Measurements from ENCODE around the gene C4B.
"Not testable (repeated sequence)": the region's sequence is repeated elsewhere in the genome, so short reads cannot be mapped to it uniquely, and the experiment has no call there.

Gene C4B

GRCh38 chr6:32014547-32014946, at the start of gene C4B:
Gene C4B (plus strand): TSS chr6:32014795. CDS start chr6:32014846, 51 bp downstream.
- not testable (repeated sequence) for DNase-seq (ENCODE audit: low spot score)

DNA sequence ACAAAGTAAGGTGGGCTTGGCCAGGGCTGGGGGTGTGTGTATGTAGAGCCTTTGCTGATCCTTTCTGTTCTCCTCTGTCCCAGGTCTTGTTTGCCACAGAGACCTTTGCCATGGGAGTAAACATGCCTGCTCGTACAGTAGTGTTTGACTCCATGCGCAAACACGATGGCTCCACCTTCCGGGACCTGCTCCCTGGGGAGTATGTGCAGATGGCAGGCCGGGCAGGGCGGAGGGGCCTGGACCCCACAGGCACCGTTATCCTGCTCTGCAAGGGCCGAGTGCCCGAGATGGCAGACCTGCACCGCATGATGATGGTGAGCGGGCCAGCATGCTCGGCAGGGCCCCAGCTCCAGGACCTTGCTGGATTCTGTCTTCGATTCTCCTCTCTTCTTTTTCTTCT, 48.9 kb upstream of the C4B start:
- DNase-seq (ENCODE audit: low spot score) = no peak

DNA sequence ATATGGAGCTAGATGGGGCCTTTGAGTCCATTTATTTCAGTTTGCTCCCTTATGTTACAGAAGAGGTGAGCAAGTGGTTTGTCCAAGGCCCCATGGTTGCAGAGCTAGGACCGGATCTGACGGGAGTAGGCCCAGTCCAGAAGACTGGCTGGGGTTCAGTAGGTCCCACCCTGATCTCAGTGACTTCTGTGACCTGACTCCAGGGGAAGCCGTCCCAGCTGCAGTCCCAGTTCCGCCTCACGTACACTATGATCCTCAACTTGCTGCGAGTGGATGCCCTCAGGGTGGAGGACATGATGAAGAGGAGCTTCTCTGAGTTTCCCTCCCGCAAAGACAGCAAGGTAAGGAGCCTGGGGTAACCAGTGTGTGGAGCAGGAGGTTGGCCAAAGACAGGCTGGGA, 48.1 kb upstream of the C4B start:
- DNase-seq (ENCODE audit: low spot score) = no peak

- DNase-seq (ENCODE audit: low spot score) = no peak
Measured at GRCh38 chr6:31966997-31967925, 47.3 kb upstream of the C4B start.

DNA sequence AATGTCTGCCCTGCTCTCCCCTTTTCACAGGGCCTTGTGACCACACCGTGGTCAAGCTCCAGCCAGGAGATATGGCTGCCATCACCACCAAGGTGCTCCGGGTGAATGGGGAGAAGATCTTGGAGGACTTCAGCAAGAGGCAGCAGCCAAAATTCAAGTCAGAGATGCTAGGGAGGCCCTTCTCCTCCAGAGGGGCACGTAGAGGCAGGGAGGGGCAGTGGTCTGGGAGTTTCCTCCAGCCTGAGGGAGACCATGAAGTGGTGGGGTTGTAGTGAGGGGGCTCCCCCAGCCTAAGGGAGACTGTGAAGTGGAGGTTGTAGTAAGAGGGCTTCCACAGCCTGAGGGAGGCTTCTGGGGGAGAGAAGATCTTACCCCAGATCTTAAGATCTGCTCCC, 46.7 kb upstream of the C4B start:
- DNase-seq (ENCODE audit: low spot score) = no peak

GRCh38 chr6:31968326-31968725, 46.3 kb upstream of the C4B start:
- DNase-seq (ENCODE audit: low spot score) = no peak

DNA sequence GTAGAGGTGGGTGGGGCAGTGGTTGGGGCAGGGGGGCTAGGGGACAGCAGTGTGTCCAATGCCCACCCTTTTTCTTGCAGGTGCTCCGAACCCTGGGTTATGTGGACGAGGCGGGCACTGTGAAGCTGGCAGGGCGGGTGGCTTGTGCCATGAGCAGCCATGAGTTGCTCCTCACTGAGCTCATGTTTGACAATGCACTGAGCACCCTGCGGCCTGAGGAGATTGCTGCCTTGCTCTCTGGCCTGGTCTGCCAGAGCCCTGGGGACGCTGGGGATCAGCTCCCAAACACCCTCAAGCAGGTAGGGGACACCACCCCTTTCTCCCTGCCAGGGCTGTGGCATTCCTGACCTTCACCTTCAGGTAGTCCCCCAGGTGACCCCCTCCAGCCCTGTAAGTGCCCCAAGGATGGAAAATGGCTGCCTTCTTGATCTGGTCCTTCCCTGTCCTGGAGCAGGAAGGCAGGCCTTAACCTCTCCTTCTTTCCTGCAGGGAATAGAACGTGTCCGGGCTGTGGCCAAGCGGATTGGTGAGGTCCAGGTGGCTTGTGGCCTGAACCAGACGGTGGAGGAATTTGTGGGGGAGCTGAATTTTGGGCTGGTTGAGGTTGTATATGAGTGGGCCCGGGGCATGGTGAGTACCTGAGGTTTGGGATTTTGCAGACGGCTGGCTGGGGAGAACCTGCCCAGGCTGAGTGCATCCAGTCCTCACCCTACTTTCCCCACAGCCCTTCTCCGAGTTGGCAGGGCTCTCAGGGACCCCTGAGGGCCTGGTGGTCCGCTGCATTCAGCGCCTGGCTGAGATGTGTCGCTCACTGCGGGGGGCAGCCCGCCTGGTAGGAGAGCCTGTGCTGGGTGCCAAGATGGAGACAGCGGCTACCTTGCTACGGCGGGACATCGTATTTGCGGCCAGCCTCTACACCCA, 45.5 kb upstream of the C4B start:
- no peak for DNase-seq (ENCODE audit: low spot score)

- DNase-seq (ENCODE audit: low spot score) = no peak
Measured at GRCh38 chr6:31969712-31970603, 44.6 kb upstream of the C4B start.

GRCh38 chr6:31970604-31971271, 43.9 kb upstream of the C4B start:
- no peak for DNase-seq (ENCODE audit: low spot score)

GRCh38 chr6:31971279-31971992, 43.2 kb upstream of the C4B start:
- peak; percentile 47 for DNase-seq (ENCODE audit: low spot score)

DNA sequence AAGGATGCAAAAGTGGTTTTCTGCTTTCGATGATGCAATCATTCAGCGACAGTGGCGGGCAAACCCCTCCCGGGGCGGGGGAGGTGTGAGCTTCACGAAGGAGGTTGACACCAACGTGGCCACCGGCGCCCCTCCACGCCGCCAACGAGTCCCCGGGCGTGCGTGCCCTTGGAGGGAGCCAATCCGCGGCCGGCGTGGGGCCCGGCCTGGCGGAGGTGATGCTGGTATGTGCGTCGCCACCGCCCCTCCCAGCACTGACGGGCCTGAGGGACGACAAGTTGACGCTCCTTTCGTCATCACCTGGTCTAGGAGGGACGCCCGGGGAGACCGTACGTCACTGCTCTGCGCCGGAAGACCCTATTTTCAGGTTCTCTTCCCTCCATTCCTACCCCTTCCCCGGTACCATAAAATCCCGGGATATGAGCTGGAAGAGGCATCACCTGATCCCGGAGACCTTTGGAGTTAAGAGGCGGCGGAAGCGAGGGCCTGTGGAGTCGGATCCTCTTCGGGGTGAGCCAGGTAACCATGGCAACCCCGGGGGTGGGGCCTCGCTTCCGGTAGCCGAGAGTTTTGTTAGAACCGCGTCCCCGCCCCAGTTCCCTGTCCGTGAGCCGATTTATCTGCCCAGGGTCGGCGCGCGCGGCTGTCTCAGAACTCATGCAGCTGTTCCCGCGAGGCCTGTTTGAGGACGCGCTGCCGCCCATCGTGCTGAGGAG, 42.4 kb upstream of the C4B start, which contains the start of gene DXO:
TSS of gene DXO (minus strand) at position 146 of the 716 bp plus-strand sequence. CDS start 463 bp downstream, outside the sequence.
- peak; percentile 97 for DNase-seq (ENCODE audit: low spot score)

DNA sequence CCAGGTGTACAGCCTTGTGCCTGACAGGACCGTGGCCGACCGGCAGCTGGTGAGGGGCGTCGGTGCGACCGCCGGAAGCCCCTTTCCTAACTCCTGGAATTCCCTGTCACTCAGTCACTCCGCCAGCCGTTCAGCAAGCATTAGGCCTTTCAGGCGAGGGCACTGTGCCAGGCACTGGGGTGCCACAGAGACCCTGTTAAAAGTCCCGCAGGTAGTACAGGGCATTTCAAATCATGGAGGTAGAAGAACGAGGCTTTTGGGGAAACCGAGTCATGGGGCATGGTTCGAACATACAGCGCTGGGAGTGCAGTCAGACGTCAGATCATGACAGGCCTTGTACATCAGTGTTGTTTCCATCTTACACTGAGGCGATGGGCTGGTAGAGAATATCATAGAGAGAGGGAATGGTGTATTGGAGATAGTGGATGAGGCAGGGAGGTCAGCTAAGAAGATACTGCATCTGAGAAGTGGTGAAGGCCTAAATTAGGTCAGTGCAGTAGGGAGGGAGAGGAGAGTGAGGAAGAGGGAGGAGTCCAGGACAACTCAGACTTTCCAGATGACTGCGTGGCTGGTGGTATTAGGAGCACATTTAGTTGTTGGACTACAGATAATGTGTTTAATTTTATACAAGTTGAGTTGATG, 41.8 kb upstream of the C4B start:
- no peak for DNase-seq (ENCODE audit: low spot score)

DNA sequence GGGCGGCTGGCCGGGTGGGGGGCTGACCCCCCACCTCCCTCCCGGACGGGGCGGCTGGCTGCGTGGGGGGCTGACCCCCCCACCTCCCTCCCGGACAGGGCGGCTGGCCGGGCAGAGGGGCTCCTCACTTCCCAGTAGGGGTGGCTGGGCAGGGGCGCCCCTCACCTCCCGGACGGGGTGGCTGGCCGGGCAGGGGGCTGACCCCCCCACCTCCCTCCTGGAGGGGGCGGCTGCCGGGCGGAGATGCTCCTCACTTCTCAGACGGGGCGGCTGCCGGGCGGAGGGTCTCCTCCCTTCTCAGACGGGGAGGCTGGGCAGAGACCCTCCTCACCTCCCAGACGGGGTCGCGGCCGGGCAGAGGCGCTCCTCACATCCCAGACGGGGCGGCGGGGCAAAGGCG, 38.5 kb upstream of the C4B start:
- not testable (repeated sequence) for DNase-seq (ENCODE audit: low spot score)

GRCh38 chr6:31977816-31978431, 36.7 kb upstream of the C4B start:
- no peak for DNase-seq (ENCODE audit: low spot score)

DNA sequence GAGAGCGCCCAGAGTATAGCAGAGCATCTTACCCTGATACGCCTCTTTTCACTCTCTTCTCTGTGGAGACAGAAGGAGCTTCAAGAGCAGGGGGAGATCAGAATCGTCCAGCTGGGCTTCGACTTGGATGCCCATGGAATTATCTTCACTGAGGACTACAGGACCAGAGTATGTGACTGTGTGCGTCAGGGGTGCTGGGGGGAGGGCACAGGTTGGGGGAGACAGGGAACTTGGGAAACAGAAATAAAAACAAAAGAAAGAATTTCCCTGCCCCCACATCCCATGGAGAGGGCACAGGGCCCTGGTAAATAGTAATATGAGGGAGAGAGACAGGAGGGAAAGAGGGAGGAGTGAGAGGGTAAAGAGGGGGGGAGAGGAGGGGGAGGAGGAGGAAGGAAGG, 35.8 kb upstream of the C4B start:
- DNase-seq (ENCODE audit: low spot score) = no peak

- no peak for DNase-seq (ENCODE audit: low spot score)
Measured at GRCh38 chr6:31979238-31979898, 35.2 kb upstream of the C4B start.

DNA sequence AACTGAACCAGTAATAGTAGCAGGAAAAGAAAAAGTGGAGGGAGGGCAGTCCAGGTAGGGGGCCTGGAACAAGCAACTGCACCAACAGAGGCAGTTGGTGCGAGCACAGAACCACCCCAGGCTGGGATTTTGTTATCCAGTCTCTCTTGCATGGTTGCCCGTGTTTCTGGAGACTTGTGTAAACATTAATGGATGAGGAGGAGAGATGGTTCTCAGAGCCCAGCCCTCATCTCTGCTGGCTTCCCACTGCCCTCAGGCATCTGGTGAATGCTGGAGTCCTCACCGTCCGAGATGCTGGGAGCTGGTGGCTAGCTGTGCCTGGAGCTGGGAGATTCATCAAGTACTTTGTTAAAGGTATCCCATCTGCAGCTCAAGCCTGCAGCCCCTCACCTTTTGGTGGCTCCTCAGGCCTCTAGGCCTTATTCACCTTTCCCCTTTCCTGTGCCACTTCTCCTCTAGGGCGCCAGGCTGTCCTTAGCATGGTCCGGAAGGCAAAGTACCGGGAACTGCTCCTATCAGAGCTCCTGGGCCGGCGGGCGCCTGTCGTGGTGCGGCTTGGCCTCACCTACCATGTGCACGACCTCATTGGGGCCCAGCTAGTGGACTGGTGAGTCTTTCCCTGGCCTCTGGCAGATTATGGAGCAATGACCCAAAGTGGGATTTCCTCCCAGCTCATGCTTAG, 34.3 kb upstream of the C4B start:
- not testable (repeated sequence) for DNase-seq (ENCODE audit: low spot score)

GRCh38 chr6:31980998-31981397, 33.6 kb upstream of the C4B start:
- not testable (repeated sequence) for DNase-seq (ENCODE audit: low spot score)

Measured in D341Med (cell line).